A549 (cell line): ENCODE measurements around the gene SPP1. TPM values are rescaled to one million over a fixed set of nuclear protein-coding genes. Genes with fewer than 3 reads are reported as not detected.

Experiments
- ATAC-seq, 2 experiments: fragments of 200-7000 bp in 1 of 2; fragments of >200 bp in 1 of 2; cut with Nextera tagmentation in 1 of 2; cut with Tn5 transposase in 1 of 2; 3 replicates each; pipeline versions ENCODE4 v1.8.0 to v1.9.1; 2018 to 2020; ENCODE audit warnings: mild to moderate bottlenecking in 1 of 2, moderate library complexity in 1 of 2
- CTCF ChIA-PET: fragments of 300-600 bp; sonication (Branson Sonifier 250); formaldehyde crosslinking; extraction: SDS; loops from one replicate; lab custom pipeline; 2021; ENCODE audit warnings: antibody characterized with exemption, inconsistent platforms; lab: Yijun Ruan, JAX
- POLR2A ChIA-PET: fragments of 350-600 bp; formaldehyde crosslinking; extraction: SDS; loops from one replicate; lab custom pipeline; 2021; ENCODE audit warnings: antibody characterized with exemption, inconsistent platforms; lab: Yijun Ruan, JAX
- DNase-seq, 2 experiments: peaks; one replicate each; pipeline versions ENCODE4 v3.0.0 to v3.0.0-alpha.2; 2011 to 2016; ENCODE audit warnings: low read depth in 1 of 2, low spot score in 1 of 2
- FAIRE-seq: peaks from 2 replicates; lab custom pipeline; 2011; peaks lifted over from hg19 to GRCh38; lab: Jason Lieb, UNC
- H3K27ac ChIP-seq, 2 experiments: fragments of >200 bp; sonication (Bioruptor Twin); formaldehyde crosslinking; 3 replicates each; pipeline ENCODE4 v1.5.1; 2016 to 2017
- H3K4me1 ChIP-seq: fragments of >200 bp; sonication (Bioruptor Twin); formaldehyde crosslinking; 3 replicates; pipeline ENCODE4 v1.6.1; 2016
- H3K4me2 ChIP-seq: fragments of >200 bp; sonication (Bioruptor Twin); formaldehyde crosslinking; 3 replicates; pipeline ENCODE4 v1.6.1; 2016
- H3K4me3 ChIP-seq: fragments of >200 bp; sonication (Bioruptor Twin); formaldehyde crosslinking; 3 replicates; pipeline ENCODE4 v1.5.1; 2016
- H3K9me3 ChIP-seq: fragments of >200 bp; sonication (Bioruptor Twin); formaldehyde crosslinking; 3 replicates; pipeline ENCODE4 v1.6.1; 2016
- CHD2 ChIP-seq: fragments of 150-350 bp; IDR thresholded peaks from 2 replicates; pipeline ENCODE4 v1.6.1; 2014; ENCODE audit warnings: low read length; ENCODE audit not compliant: partially characterized antibody
- ELK1 ChIP-seq: fragments of 150-350 bp; IDR thresholded peaks from 2 replicates; pipeline ENCODE4 v1.6.1; 2014; ENCODE audit warnings: low read depth, mild to moderate bottlenecking, low read length
- FOXS1 ChIP-seq: fragments of 250-450 bp; sonication (Bioruptor Pico); IDR thresholded peaks from 2 replicates; pipeline ENCODE4 v1.5.0; 2020; ENCODE audit warnings: mild to moderate bottlenecking, moderate library complexity
- HMGXB4 ChIP-seq: fragments of 250-450 bp; sonication (Bioruptor Pico); IDR thresholded peaks from 2 replicates; pipeline ENCODE4 v1.5.0; 2021; ENCODE audit warnings: mild to moderate bottlenecking, moderate library complexity, borderline replicate concordance
- HOXA7 ChIP-seq: fragments of 250-450 bp; sonication (Bioruptor Pico); IDR thresholded peaks from 2 replicates; pipeline ENCODE4 v1.5.0; 2020; ENCODE audit warnings: mild to moderate bottlenecking, moderate library complexity
- HOXB5 ChIP-seq: fragments of 250-450 bp; sonication (Bioruptor Pico); IDR thresholded peaks from 2 replicates; pipeline ENCODE4 v1.5.0; 2020; ENCODE audit warnings: mild to moderate bottlenecking, moderate library complexity
- JUNB ChIP-seq: fragments of >200 bp; sonication (Bioruptor Twin); formaldehyde crosslinking; IDR thresholded peaks from 2 replicates; pipeline ENCODE4 v1.6.1; 2016
- KDM1A ChIP-seq: fragments of 200-600 bp; sonication (generic); IDR thresholded peaks from 2 replicates; pipeline ENCODE4 v1.6.1; 2016; ENCODE audit warnings: low read depth, mild to moderate bottlenecking
- KDM5A ChIP-seq: fragments of 200-600 bp; sonication (generic); IDR thresholded peaks from 2 replicates; pipeline ENCODE4 v1.6.1; 2016; ENCODE audit warnings: antibody characterized with exemption, mild to moderate bottlenecking
- MAX ChIP-seq: IDR thresholded peaks from 2 replicates; pipeline ENCODE4 v1.6.1; 2012
- MYC ChIP-seq: IDR thresholded peaks from 2 replicates; pipeline ENCODE4 v1.6.1; 2012; ENCODE audit warnings: mild to moderate bottlenecking, inconsistent platforms, low read length, improper control_type of control experiment, borderline replicate concordance
- PHF8 ChIP-seq: fragments of 200-600 bp; sonication (generic); IDR thresholded peaks from 2 replicates; pipeline ENCODE4 v1.6.1; 2016; ENCODE audit warnings: low read depth, mild to moderate bottlenecking, antibody characterized with exemption, moderate library complexity, borderline replicate concordance
- POLR2A ChIP-seq: IDR thresholded peaks from 2 replicates; pipeline ENCODE4 v1.6.1; 2012; ENCODE audit warnings: mild to moderate bottlenecking, low read length
- POLR2AphosphoS2 ChIP-seq: conservative IDR thresholded peaks from 2 replicates; pipeline ENCODE4 v1.6.1; 2012; ENCODE audit warnings: low read length, improper control_type of control experiment, inconsistent platforms
- RAD21 ChIP-seq, 2 experiments: fragments of >200 bp in 1 of 2; sonication (Bioruptor Twin) in 1 of 2; formaldehyde crosslinking in 1 of 2; IDR thresholded peaks in 1 of 2; conservative IDR thresholded peaks in 1 of 2; 2 replicates in 1 of 2; 3 replicates in 1 of 2; pipeline ENCODE4 v1.6.1; 2012 to 2018; ENCODE audit warnings: inconsistent platforms in 1 of 2
- RARB ChIP-seq: fragments of 250-450 bp; sonication (Bioruptor Pico); IDR thresholded peaks from 2 replicates; pipeline ENCODE4 v1.8.0; 2021; ENCODE audit warnings: mild to moderate bottlenecking, moderate library complexity
- REST ChIP-seq: fragments of 200-600 bp; sonication (generic); IDR thresholded peaks from 2 replicates; pipeline ENCODE4 v1.6.1; 2016; ENCODE audit warnings: antibody characterized with exemption, mild to moderate bottlenecking, moderate library complexity
- RFX5 ChIP-seq: fragments of 450-650 bp; IDR thresholded peaks from 2 replicates; pipeline ENCODE4 v1.7.1; 2014; ENCODE audit warnings: antibody characterized with exemption, mild to moderate bottlenecking, moderate library complexity
- USF2 ChIP-seq: fragments of 450-650 bp; IDR thresholded peaks from 2 replicates; pipeline ENCODE4 v1.6.1; 2014; ENCODE audit warnings: antibody characterized with exemption
- ZC3H11A ChIP-seq: fragments of 450-650 bp; IDR thresholded peaks from 2 replicates; pipeline ENCODE4 v1.6.1; 2014; ENCODE audit warnings: antibody characterized with exemption, mild to moderate bottlenecking
- ZSCAN20 ChIP-seq: fragments of 250-450 bp; sonication (Bioruptor Pico); IDR thresholded peaks from 2 replicates; pipeline ENCODE4 v1.8.0; 2022; ENCODE audit warnings: mild to moderate bottlenecking, moderate library complexity
- WGBS: methylation state at CpG from one replicate; pipeline ENCODE4 v1.1.6; 2017; ENCODE audit errors: missing lambda C conversion rate; 5-methylcytosine and 5-hydroxymethylcytosine counted together
- polyA plus RNA-seq, 4 experiments: library from polyadenylated mRNA; depleted of rRNA in 3 of 4; stranded (reverse); fragments of >200 nt; fragmentation: RNase III in 1 of 4; extraction: RNeasy Plus Mini Kit Qiagen cat#74134 plus additional on column Dnase treatment in 1 of 4; gene quantifications; 2 replicates in 3 of 4; 3 replicates in 1 of 4; pipeline ENCODE4 v1.2.3, GENCODE V29; 2011 to 2017

SPP1 gene
- polyA plus RNA-seq, 2 of the 4 experiments (the other 2 are of a cell fraction) = 226 to 415 TPM

GRCh38 chr4:87965501-87965975 lies 10.0 kb upstream of the SPP1 start:
- DNase-seq = no peak
- no peak for FAIRE-seq
- H3K4me3 ChIP-seq = no peak overlapping the region
- 77% methylated on average over 8 of the region's 21 CpGs for WGBS
- H3K4me2 ChIP-seq = no peak overlapping the region
- peaks cover 19% of the 10 kb centered on the region; the same call in 2 of the 3 replicates for H3K4me1 ChIP-seq
- H3K9me3 ChIP-seq = no peaks in the 10 kb centered on the region
- H3K27ac ChIP-seq = no peak overlapping the region
- CTCF ChIA-PET = interaction anchor here (1.0 kb wide), 1 partner anchor 20 kb away, joined by 3 read pairs; no protein-coding TSS in a partner anchor
- no peak for ATAC-seq
- POLR2A ChIA-PET = no interaction called here
- TF ChIP-seq PHF8 (no peak), ZSCAN20 (no peak), ZC3H11A (no peak), RARB (CRISPR knock-in tag) (no peak), USF2 (no peak), RAD21 (conservative IDR thresholded peaks at IDR 0.05 in 1 of 2, IDR thresholded peaks at IDR 0.05 in 1 of 2) (no peak), POLR2AphosphoS2 (no peak), HOXB5 (CRISPR knock-in tag) (no peak), HMGXB4 (CRISPR knock-in tag) (no peak), KDM1A (no peak), POLR2A (no peak), CHD2 (no peak)

- no peak for ATAC-seq
- H3K4me1 ChIP-seq = peaks cover 19% of the 10 kb centered on the region; the same call in 2 of the 3 replicates
- CTCF ChIA-PET = no interaction called here
- TF ChIP-seq KDM5A (no peak), FOXS1 (CRISPR knock-in tag) (no peak), CHD2 (no peak), JUNB (no peak), MAX (no peak), REST (no peak), POLR2AphosphoS2 (no peak)
- no peak overlapping the region for H3K27ac ChIP-seq
- H3K9me3 ChIP-seq = no peaks in the 10 kb centered on the region
- no peak overlapping the region for H3K4me3 ChIP-seq
- no peak for FAIRE-seq
- no peak for DNase-seq
- H3K4me2 ChIP-seq = no peak overlapping the region
- WGBS = 76% methylated on average over 4 of the region's 9 CpGs
- POLR2A ChIA-PET = no interaction called here
These were observed 9.4 kb upstream of the SPP1 start for GRCh38 chr4:87966095-87966496.

- POLR2A ChIA-PET = no interaction called here
- no peak for DNase-seq
- ATAC-seq = no peak
- WGBS = 94% methylated on average over 4 of the region's 8 CpGs
- H3K4me2 ChIP-seq = no peak overlapping the region
- peaks cover 10% of the 10 kb centered on the region; the same call in 2 of the 3 replicates for H3K4me1 ChIP-seq
- H3K4me3 ChIP-seq = no peak overlapping the region
- H3K9me3 ChIP-seq = no peaks in the 10 kb centered on the region
- FAIRE-seq = no peak
- H3K27ac ChIP-seq = no peak overlapping the region
- CTCF ChIA-PET = interaction anchor here (2.2 kb wide), 1 partner anchor 118 kb away, joined by 5 read pairs; no protein-coding TSS in a partner anchor
- no peak for TF ChIP-seq ZC3H11A
- TF ChIP-seq RFX5 = no peak
- no peak for TF ChIP-seq ELK1
- no peak for TF ChIP-seq HOXA7 (CRISPR knock-in tag)
- TF ChIP-seq REST = no peak
- TF ChIP-seq MYC = no peak
- TF ChIP-seq RAD21 (conservative IDR thresholded peaks at IDR 0.05 in 1 of 2, IDR thresholded peaks at IDR 0.05 in 1 of 2) = no peak
- no peak for TF ChIP-seq MAX
These were observed 8.3 kb upstream of the SPP1 start for GRCh38 chr4:87967193-87967592.
